GM10266 (cell line): ENCODE results near the gene KIFAP3.

Source experiments
- DNase-seq: peaks from one replicate; pipeline ENCODE4 v3.0.0; 2012; ENCODE audit errors: extremely low spot score
- TF ChIP-seq, protein P1 (sequence below): IDR thresholded peaks from 2 replicates; pipeline ENCODE4 v1.5.1; 2012; ENCODE audit warnings: mild to moderate bottlenecking, low read depth; ENCODE audit not compliant: control insufficient read depth, insufficient read depth; ENCODE audit errors: missing control alignments

KIFAP3 gene

GRCh38 chr1:169900571-169900970 is 173.9 kb downstream of the KIFAP3 start:
- no peak for DNase-seq
- TF ChIP-seq, protein P1, sequence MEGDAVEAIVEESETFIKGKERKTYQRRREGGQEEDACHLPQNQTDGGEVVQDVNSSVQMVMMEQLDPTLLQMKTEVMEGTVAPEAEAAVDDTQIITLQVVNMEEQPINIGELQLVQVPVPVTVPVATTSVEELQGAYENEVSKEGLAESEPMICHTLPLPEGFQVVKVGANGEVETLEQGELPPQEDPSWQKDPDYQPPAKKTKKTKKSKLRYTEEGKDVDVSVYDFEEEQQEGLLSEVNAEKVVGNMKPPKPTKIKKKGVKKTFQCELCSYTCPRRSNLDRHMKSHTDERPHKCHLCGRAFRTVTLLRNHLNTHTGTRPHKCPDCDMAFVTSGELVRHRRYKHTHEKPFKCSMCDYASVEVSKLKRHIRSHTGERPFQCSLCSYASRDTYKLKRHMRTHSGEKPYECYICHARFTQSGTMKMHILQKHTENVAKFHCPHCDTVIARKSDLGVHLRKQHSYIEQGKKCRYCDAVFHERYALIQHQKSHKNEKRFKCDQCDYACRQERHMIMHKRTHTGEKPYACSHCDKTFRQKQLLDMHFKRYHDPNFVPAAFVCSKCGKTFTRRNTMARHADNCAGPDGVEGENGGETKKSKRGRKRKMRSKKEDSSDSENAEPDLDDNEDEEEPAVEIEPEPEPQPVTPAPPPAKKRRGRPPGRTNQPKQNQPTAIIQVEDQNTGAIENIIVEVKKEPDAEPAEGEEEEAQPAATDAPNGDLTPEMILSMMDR = no peak

GRCh38 chr1:169899519-169900217 is 174.8 kb downstream of the KIFAP3 start:
- TF ChIP-seq, protein P1 = no peak

DNA sequence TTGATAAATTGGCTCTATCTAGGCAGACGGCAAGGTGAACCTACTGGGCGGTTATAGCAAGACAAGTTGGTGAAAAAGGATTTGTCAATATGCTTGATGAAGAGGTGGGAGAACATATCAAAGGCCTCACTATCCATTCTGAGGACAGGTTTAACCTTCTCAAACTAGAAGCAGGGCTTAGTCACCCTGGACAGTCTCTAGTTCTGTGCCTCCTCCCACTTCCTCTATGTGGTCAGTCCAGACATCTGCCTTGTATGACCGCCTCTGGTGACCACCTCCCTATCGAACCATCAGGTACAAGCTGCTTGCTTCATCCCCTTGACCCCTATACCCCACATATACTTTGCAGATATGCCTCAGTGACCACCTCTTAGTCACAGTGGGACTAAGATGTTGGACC is 178.5 kb downstream of the KIFAP3 start:
- DNase-seq = peak; percentile 27
- TF ChIP-seq, protein P1 = no peak

More at GRCh38 chr1:169899519-169900217, 174.8 kb downstream of the KIFAP3 start:
- DNase-seq = no peak

GRCh38 chr1:169894424-169895145 is 179.9 kb downstream of the KIFAP3 start:
- DNase-seq = no peak
- TF ChIP-seq, protein P1 = no peak

GRCh38 chr1:169893645-169894423 is 180.7 kb downstream of the KIFAP3 start, which contains the start of gene SCYL3:
Gene SCYL3, minus strand, starts transcription at chr1:169893896. Its CDS starts 5,056 bp downstream, at chr1:169888840.
- peak; percentile 94 for DNase-seq
- TF ChIP-seq, protein P1 = no peak

- peak; percentile 40 for DNase-seq
- TF ChIP-seq, protein P1 = no peak
These were observed 181.4 kb downstream of the KIFAP3 start for GRCh38 chr1:169892927-169893644.
